ENCODE data around the gene CTCF. TPM values are rescaled to one million over a fixed set of nuclear protein-coding genes. Genes with fewer than 3 reads are reported as not detected.

The CTCF gene
- total and polyA plus RNA-seq, 2 donors (not counting 1 experiment from before 2014, with no cell fraction given) = 20.0 to 20.9 TPM

- Histone ChIP-seq H3K4me3 (replicated peaks in 1 of 4; ENCODE audit: control extremely low read depth in 1 of 4, insufficient read depth in 1 of 4, low read depth in 3 of 4, low read length in 4 of 4) (no peak overlapping the region), H3K27me3 (ENCODE audit: control insufficient read depth, insufficient read depth, low read length) (no peaks in the 10 kb centered on the region), H3K9ac (ENCODE audit: insufficient read depth, low read length) (no peak overlapping the region), H3K4me1 (ENCODE audit: control insufficient read depth, extremely low read depth, insufficient read depth, low read length) (peaks cover 4% of the 10 kb centered on the region), H3K4me2 (ENCODE audit: extremely low read depth, insufficient read depth, low read length) (no peak overlapping the region), H3K79me2 (ENCODE audit: control insufficient read depth, insufficient read depth, low read length) (no peaks in the 10 kb centered on the region), H3K27ac (ENCODE audit: insufficient read depth, low read length) (no peak overlapping the region), H3K36me3 (ENCODE audit: control insufficient read depth, insufficient read depth, low read length) (peaks cover 2% of the 10 kb centered on the region), H3K9me3 (ENCODE audit: control insufficient read depth, insufficient read depth, low read depth, low read length) (no peaks in the 10 kb centered on the region), H2AFZ (ENCODE audit: low read length) (no peak overlapping the region), H4K20me1 (ENCODE audit: control insufficient read depth, extremely low read depth, insufficient read depth, low read length) (no peaks in the 10 kb centered on the region)
- DNase-seq (ENCODE audit: low read depth in 2 of 2) = no peak
- TF ChIP-seq EZH2 (IDR thresholded peaks at IDR 0.05; ENCODE audit: low read length, missing control alignments) = no peak
- TF ChIP-seq CTCF (conservative IDR thresholded peaks at IDR 0.05 in 1 of 2, IDR thresholded peaks at IDR 0.05 in 1 of 2; ENCODE audit: low read depth in 1 of 2, low read length in 2 of 2) = no peak
These were observed 115.4 kb downstream of the CTCF start for GRCh38 chr16:67677712-67678111.

DNA sequence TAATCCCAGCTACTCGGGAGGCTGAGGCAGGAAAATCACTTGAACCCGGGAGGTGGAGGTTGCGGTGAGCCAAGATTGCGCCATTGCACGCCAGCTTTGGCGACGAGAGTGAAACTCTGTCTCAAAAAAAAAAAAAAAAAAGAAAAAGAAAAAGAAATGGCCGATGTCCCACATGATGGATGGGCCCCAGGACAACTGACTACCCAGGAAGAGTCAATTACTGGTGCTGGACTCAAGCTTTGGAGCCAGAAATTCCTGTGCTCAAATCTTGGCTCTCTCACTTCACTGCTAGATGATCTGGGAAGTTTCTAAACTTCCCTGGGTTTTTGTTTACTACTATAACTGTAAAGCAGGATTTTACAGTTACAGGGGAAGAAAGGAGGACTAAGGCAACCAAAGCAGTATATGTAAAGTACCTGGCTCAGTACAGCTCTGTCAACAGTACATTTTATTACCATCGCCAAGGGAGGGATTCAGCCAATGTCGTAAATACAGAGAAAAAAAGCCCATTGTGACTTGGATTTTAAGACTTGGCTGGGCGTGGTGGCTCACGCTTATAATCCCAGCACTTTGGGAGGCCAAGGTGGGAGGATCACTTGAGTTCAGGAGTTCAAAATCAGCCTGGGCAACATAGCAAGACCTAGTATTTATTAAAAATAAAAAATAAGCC is 116.2 kb downstream of the CTCF start:
- no peaks in the 10 kb centered on the region for H3K9me3 ChIP-seq (ENCODE audit: control insufficient read depth, insufficient read depth, low read depth, low read length)
- H3K4me3 ChIP-seq (replicated peaks in 1 of 4; ENCODE audit: control extremely low read depth in 1 of 4, insufficient read depth in 1 of 4, low read depth in 3 of 4, low read length in 4 of 4) = no peak overlapping the region
- H4K20me1 ChIP-seq (ENCODE audit: control insufficient read depth, extremely low read depth, insufficient read depth, low read length) = no peaks in the 10 kb centered on the region
- H3K4me1 ChIP-seq (ENCODE audit: control insufficient read depth, extremely low read depth, insufficient read depth, low read length) = peaks cover 2% of the 10 kb centered on the region
- no peak overlapping the region for H2AFZ ChIP-seq (ENCODE audit: low read length)
- TF ChIP-seq EZH2 (IDR thresholded peaks at IDR 0.05; ENCODE audit: low read length, missing control alignments) (no peak), CTCF (conservative IDR thresholded peaks at IDR 0.05 in 1 of 2, IDR thresholded peaks at IDR 0.05 in 1 of 2; ENCODE audit: low read depth in 1 of 2, low read length in 2 of 2) (no peak)
- no peak for DNase-seq (ENCODE audit: low read depth in 2 of 2)
- H3K4me2 ChIP-seq (ENCODE audit: extremely low read depth, insufficient read depth, low read length) = no peak overlapping the region
- H3K27ac ChIP-seq (ENCODE audit: insufficient read depth, low read length) = no peak overlapping the region
- H3K27me3 ChIP-seq (ENCODE audit: control insufficient read depth, insufficient read depth, low read length) = no peaks in the 10 kb centered on the region
- H3K36me3 ChIP-seq (ENCODE audit: control insufficient read depth, insufficient read depth, low read length) = peaks cover 2% of the 10 kb centered on the region
- no peak overlapping the region for H3K9ac ChIP-seq (ENCODE audit: insufficient read depth, low read length)
- H3K79me2 ChIP-seq (ENCODE audit: control insufficient read depth, insufficient read depth, low read length) = no peaks in the 10 kb centered on the region

DNA sequence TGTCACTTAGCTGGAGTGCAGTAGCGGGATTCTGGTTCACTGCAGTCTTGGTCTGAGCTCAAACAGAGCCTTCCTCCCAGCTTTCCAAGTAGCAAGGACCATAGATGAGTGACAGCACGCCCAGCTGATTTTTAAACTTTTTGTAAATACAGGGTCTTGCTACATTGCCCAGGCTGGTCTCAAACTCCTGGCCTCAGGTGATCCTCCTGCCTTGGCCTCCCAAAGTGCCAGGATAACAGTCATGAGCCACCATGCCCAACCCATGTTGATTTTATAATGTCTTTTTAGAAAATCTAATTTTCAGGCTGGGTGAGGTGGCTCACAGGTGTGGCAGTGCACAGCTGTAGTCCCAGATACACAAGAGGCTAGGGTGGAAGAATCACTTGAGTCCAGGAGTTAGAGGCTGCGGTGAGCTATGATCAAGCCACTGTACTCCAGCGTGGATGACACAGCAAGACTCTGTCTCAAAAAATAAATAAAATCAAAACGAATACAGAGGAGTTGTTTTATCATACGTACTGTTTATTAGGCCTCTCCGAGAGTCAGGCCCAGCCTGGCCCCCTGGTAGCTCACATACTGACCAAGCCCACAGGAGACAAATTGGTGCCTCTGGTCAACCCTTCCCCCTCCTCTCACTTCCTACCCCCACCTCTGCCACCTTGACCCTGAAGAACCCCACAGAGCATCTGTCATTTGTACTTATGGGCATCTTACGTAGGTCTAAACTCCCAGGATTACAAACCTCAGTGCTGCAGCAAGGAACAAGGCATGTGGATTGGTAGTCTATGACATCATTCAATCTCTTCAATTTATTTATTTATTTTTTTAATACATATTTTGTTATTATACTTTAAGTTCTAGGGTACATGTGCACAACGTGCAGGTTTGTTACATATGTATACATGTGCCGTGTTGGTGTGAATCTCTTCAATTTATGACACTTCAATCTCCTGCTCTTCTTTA is 117.9 kb downstream of the CTCF start:
- Histone ChIP-seq H3K36me3 (ENCODE audit: control insufficient read depth, insufficient read depth, low read length) (peaks cover 5% of the 10 kb centered on the region), H3K4me3 (replicated peaks in 1 of 4; ENCODE audit: control extremely low read depth in 1 of 4, insufficient read depth in 1 of 4, low read depth in 3 of 4, low read length in 4 of 4) (no peak overlapping the region), H3K9ac (ENCODE audit: insufficient read depth, low read length) (no peak overlapping the region), H3K27ac (ENCODE audit: insufficient read depth, low read length) (no peak overlapping the region), H3K79me2 (ENCODE audit: control insufficient read depth, insufficient read depth, low read length) (no peaks in the 10 kb centered on the region), H3K4me1 (ENCODE audit: control insufficient read depth, extremely low read depth, insufficient read depth, low read length) (no peaks in the 10 kb centered on the region), H2AFZ (ENCODE audit: low read length) (no peak overlapping the region), H3K9me3 (ENCODE audit: control insufficient read depth, insufficient read depth, low read depth, low read length) (no peaks in the 10 kb centered on the region), H4K20me1 (ENCODE audit: control insufficient read depth, extremely low read depth, insufficient read depth, low read length) (no peaks in the 10 kb centered on the region), H3K4me2 (ENCODE audit: extremely low read depth, insufficient read depth, low read length) (no peak overlapping the region), H3K27me3 (ENCODE audit: control insufficient read depth, insufficient read depth, low read length) (no peaks in the 10 kb centered on the region)
- no peak for DNase-seq (ENCODE audit: low read depth in 2 of 2)
- no peak for TF ChIP-seq EZH2 (IDR thresholded peaks at IDR 0.05; ENCODE audit: low read length, missing control alignments)
- TF ChIP-seq CTCF (conservative IDR thresholded peaks at IDR 0.05 in 1 of 2, IDR thresholded peaks at IDR 0.05 in 1 of 2; ENCODE audit: low read depth in 1 of 2, low read length in 2 of 2) = no peak
